ENCODE data around the gene DYNLL2.
"Not testable (repeated sequence)": the region's sequence is repeated elsewhere in the genome, so short reads cannot be mapped to it uniquely, and the experiment has no call there.

DYNLL2 gene

GRCh38 chr17:58101898-58102297 is 18.7 kb downstream of the DYNLL2 start:
- DNase-seq (ENCODE audit: low read depth, low spot score): not testable (repeated sequence)

- DNase-seq (ENCODE audit: low read depth, low spot score): no peak
Observed at GRCh38 chr17:58105093-58105492, 21.9 kb downstream of the DYNLL2 start.

GRCh38 chr17:58107306-58107705 is 24.1 kb downstream of the DYNLL2 start:
- no peak for DNase-seq (ENCODE audit: low read depth, low spot score)

- DNase-seq (ENCODE audit: low read depth, low spot score): no peak
Observed at GRCh38 chr17:58109197-58109596, 26.0 kb downstream of the DYNLL2 start.

- DNase-seq (ENCODE audit: low read depth, low spot score): no peak
Observed at GRCh38 chr17:58110012-58110411, 26.8 kb downstream of the DYNLL2 start.

GRCh38 chr17:58111676-58112075 is 28.5 kb downstream of the DYNLL2 start:
- no peak for DNase-seq (ENCODE audit: low read depth, low spot score)

- peak; percentile 71 for DNase-seq (ENCODE audit: low read depth, low spot score)
Observed at GRCh38 chr17:58112970-58113631, 29.9 kb downstream of the DYNLL2 start.

- no peak for DNase-seq (ENCODE audit: low read depth, low spot score)
Observed at GRCh38 chr17:58113947-58114346, 30.7 kb downstream of the DYNLL2 start.

- DNase-seq (ENCODE audit: low read depth, low spot score): no peak
Observed at GRCh38 chr17:58117382-58117781, 34.2 kb downstream of the DYNLL2 start.

- DNase-seq (ENCODE audit: low read depth, low spot score): no peak
Observed at GRCh38 chr17:58119491-58119890, 36.3 kb downstream of the DYNLL2 start.

GRCh38 chr17:58120195-58120822 is 37.1 kb downstream of the DYNLL2 start:
- no peak for DNase-seq (ENCODE audit: low read depth, low spot score)

- no peak for DNase-seq (ENCODE audit: low read depth, low spot score)
Observed at GRCh38 chr17:58121925-58122324, 38.7 kb downstream of the DYNLL2 start.

GRCh38 chr17:58127846-58128245 is 44.6 kb downstream of the DYNLL2 start:
- DNase-seq (ENCODE audit: low read depth, low spot score): no peak

GRCh38 chr17:58132697-58133096 is 49.5 kb downstream of the DYNLL2 start:
- DNase-seq (ENCODE audit: low read depth, low spot score): not testable (repeated sequence)

- DNase-seq (ENCODE audit: low read depth, low spot score): no peak
Observed at GRCh38 chr17:58136669-58137279, 53.6 kb downstream of the DYNLL2 start.

- DNase-seq (ENCODE audit: low read depth, low spot score): no peak
Observed at GRCh38 chr17:58141505-58141904, 58.3 kb downstream of the DYNLL2 start.

- not testable (repeated sequence) for DNase-seq (ENCODE audit: low read depth, low spot score)
Observed at GRCh38 chr17:58143335-58143734, 60.1 kb downstream of the DYNLL2 start.

GRCh38 chr17:58144801-58145200 is 61.6 kb downstream of the DYNLL2 start:
- no peak for DNase-seq (ENCODE audit: low read depth, low spot score)

Data from activated CD4-positive, CD25-positive, alpha-beta regulatory T cell treated with anti-CD3 and anti-CD28 coated beads, Interleukin-2, amount 50 U/mL, for 16 hours (primary cell).